KG1 (cell line): Measurements from ENCODE around the gene CST7.
A peak's percentile ranks its signal among the peaks of the same experiment; 100 is the strongest.
"Not testable (repeated sequence)": the region's sequence is repeated elsewhere in the genome, so short reads cannot be mapped to it uniquely, and the experiment has no call there.

ENCODE experiments used
- DNase-seq: peaks from one replicate; lab custom pipeline; 2025; lab: John Stamatoyannopoulos, UW

Gene CST7

GRCh38 chr20:24986436-24987015 is 37.5 kb downstream of the CST7 start:
- no peak for DNase-seq

DNA sequence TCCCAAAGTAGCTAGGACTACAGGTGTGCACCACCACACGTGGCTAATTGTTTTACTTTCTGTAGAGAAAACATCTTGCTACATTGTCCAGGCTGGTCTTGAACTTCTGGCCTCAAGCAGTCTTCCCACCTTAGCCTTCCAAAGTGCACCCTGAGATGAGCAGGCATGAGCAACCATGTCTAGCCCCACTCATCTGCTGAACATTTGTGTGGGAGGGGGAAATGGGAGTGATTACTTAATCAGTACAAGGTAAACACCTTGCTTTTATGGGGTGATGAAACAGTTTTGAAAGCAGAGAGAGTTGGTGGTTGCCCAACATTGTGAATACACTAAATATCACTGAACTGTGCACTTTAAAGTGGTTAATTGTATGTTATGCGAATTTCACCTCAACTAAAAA is 38.2 kb downstream of the CST7 start:
- no peak for DNase-seq

GRCh38 chr20:24987873-24988835 is 39.1 kb downstream of the CST7 start:
- DNase-seq = no peak

DNA sequence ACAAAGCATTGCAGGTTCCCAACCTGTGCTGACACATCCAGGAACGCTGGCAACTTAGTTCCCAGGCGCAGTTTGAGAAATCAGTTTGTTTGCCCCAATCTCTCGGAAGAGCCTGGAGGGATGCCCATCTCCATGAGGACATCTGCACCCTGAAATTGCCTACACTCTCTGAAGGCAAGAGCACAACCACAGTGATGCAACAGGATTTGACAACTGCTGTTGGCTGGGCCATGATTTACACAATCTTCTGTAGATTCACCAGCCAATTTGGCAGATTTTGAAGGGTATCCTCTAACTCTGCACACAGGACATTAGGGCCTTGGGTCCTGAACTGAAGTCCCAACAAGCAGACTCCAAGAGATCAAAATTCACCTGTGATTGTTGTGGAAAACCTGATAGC is 40.1 kb downstream of the CST7 start:
- DNase-seq = no peak

GRCh38 chr20:24990810-24991252 is 41.8 kb downstream of the CST7 start:
- no peak for DNase-seq

DNA sequence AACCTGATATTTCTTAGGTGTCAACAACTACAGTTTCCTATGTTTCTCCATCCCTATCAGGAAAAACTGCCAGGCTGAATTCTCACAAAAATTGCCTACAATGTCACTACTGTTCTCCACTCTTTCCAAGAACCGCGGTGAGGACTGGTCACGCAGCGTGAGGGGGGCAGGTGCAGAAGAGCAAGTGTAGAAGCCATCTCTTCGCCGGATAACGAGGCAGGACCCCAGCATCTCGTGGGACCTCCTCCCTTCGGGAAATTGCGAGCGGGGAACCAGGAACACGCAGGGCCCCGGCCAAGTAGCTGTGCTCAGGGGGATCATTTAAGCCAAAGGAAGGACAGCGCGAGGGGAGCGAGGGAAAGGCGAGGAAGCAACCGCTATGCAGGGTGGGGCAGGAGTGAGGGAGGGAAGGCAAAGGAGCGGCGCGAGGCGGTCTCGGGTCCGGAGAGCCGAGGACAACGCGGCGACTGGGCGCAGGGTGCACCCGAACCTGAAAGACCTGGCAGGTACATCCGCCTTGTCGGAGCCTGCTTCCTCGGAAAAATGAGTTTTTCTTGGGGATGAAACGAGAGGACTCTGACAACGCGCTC is 42.9 kb downstream of the CST7 start:
- no peak for DNase-seq

GRCh38 chr20:24992487-24993205 is 43.6 kb downstream of the CST7 start, which contains the start of gene APMAP:
Gene APMAP (minus strand): TSS chr20:24992751. CDS start chr20:24992688, 63 bp downstream.
- peak; percentile 92 for DNase-seq

DNA sequence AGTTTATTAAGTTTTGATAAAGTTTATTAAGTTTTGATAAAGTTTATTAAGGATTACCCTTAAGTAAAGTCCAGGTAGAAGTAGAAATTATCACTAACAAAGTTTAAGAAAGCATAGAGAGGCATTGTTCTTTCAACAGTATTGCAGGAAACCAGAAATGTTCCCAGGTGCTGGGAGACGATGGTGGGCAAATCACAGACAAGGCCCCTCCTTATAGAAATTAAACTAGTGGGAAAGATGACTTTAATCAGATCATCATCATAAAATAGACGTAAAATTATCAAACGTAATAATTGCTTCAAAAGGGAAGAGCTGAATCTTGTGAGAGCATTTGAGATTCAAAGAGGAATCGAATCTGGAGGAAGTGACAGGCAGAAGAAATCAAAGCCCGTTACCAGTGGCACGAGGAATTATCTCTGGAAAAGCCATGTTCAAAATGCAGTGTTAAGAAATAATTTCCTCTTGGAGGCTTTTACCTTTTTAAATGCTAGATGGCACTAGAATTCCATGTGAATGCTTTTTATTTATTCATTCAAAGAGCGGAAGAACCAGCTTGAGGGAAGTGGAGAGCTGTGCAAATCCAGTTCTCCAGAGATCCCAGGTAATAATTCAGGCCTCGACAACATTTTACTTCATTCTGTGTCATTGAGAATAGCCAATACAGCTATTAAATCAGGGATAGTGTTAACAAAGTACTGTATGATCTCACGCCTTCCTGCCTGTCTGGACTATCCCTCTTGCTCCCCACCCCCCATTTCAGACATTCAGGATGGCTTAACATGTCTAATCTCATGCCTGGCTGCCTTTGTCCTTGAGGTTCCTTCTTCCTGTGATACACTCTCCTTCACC is 44.5 kb downstream of the CST7 start:
- DNase-seq = no peak

GRCh38 chr20:24994186-24994465 is 45.1 kb downstream of the CST7 start:
- DNase-seq = no peak

DNA sequence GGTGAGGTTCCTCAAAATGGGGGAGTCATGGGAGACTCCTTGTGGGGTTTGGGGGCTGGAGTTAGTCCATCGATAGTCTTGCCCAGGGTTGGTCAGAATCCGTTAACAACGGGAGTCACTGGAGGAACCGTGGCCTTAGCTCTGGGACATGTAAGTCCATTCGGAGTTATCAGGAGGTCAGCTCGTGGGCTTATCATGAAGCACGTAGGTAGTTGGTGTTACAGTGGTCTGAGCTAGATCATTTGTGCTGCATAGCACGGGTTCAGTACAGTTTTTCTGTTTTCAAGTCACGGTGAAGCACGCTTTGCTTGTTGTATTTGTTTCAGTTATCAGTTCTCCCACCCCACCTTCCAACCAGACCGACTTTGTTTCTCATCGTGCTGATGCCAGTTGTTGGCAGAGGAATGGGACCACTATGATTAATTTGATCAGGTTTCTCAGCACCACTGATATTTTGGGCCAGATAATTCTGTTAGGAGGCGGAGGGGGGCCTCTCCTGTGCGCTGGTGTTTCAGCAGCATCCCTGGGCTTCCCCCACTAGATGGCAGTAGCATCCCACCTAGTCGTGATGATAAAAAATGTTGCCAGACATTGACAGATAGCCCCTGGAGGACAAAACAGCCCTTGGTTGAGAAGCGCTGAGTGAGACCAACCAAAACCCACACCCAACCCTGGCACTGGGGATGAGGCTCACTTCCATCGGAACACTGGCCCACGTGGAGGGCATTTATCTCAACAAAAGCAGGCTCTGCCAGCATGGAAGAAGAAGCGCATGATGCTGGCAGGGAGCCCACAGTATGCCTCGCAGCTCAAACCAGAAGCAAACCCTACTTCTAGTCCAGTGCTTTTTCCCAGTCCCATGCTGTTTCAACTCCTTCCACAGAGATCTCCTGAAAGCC is 45.6 kb downstream of the CST7 start:
- peak; percentile 37 for DNase-seq

GRCh38 chr20:24995741-24996448 is 46.8 kb downstream of the CST7 start:
- DNase-seq = no peak

DNA sequence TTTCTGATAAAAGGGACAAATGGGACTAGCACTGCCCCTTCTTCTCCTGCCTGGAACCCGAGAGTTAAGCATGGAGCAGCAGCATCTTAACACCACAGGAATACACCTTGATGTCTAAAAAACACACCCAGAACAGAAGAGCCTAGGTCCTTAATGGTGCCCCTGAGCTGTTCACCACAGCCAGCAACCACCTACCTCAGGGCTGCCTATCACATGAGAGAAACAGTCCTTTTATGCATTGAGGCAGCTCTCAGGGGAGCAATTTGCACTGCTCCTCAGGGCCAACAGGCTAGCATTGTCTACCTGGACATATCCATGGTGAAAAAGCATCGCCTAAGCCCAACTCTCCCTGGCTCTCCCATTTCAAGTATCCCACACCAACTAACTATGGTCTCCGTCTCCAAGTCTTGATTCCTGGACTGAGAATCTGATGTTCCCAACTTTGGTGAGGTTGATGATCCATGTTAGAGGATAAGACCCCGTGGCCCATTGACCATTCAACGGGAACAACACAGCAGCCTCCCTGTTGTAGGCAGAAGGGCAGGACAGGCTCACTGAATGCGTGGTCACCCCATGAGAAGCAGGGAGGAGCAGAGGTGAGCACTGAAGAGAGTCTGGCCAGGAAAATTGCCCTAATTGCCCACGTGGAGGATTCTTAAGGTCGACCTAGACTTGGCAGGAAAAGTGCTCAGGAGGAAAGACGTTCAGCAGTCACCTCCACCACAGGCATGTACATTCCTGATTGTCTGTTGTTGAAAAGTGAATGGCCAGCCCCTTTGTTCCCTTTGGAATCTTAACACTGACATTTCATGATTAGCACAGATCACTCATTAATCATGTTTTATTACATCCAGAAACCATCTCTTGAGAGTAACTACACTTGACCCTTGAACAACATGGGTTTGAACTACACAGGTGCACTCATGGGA is 47.6 kb downstream of the CST7 start:
- DNase-seq = no peak

DNA sequence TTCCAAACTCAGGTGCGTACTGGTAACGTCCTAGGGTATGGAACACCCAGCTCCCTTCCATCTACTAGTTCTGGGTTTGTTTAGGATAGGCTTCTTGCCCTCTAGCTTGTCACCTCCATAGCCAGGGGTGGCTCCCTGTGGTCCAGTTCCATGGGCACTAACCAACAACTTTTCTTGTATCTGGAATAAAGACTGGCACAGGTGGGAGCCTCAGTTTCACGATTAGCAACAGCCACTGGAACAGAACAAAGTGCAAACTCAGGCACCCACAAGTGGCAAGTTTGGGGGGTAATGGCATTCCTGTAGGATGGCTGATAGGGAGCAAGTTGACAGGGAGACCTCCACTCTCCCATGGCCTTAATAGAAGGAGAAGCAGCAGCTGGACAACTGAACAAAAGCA is 49.1 kb downstream of the CST7 start:
- no peak for DNase-seq

DNA sequence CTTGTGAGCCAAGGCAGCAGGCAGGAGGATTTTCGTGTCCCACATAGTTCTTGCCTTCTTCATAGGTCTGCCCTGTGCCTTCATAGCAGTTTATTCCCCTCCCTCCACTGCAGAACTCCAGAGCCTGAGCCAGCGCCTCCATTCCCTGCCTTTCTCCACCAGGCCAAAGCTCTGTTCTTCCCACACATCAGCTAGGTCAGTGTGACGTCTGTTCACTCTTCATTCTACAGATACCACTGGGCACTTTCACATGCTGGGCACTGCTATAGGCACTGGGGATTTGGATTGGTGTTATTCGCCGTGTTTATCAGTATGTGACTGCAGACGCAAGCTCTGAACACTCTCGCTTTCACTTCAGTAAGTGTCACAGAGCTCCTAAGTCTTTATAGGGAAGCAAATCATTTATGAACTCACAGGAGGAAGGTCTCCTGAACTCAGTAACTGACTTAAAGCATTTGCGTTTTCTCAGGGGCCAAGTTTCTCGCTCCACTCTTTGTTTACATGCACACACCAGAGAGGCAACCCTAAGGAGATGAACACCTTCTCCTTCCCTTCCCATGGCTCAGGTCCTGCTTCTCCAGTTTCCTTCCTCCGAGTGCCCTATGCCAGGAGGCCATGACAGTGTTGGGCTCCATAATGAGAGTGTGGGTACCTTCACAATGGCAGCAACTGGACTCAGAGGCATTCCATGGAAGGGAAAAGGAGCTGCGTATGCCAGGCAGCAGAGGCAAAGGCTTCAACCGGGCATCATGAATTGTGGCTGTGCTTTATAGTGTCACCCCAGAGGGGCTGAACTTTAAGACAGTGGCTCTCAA is 49.8 kb downstream of the CST7 start:
- DNase-seq = no peak

GRCh38 chr20:24999568-24999967 is 50.5 kb downstream of the CST7 start:
- no peak for DNase-seq

DNA sequence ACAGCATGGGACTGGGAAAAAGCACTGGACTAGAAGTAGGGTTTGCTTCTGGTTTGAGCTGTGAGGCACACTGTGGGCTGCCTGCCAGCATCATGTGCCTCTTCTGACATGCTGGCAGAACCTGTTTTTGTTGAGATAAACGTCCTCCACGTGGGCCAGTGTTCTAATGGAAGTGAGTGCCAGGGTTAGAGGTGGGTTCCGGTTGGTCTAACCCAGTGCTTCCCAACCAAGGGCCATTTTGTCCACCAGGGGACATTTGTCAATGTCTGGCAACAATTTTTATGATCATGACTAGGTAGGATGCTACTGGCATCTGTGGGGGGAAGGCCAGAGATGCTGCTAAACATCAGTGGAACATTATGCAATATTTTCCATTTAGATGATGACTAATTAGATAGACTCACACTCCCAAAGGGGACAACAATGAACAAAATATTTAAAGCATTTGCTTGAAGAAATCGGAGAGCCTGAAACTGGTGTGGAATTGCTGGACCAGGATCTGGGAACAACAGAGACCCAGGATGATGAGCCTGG is 51.3 kb downstream of the CST7 start:
- no peak for DNase-seq

DNA sequence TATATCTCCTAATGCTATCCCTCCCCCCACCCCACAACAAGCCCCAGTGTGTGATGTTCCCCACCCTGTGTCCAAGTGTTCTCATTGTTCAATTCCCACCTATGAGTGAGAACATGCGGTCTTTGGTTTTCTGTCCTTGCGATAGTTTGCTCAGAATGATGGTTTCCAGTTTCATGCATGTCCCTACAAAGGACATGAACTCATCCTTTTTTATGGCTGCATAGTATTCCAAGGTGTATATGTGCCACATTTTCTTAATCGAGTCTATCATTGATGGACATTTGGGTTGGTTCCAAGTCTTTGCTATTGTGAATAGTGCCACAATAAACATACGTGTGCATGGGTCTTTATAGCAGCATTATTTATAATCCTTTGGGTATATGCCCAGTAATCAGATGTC is 52.3 kb downstream of the CST7 start:
- DNase-seq = not testable (repeated sequence)

DNA sequence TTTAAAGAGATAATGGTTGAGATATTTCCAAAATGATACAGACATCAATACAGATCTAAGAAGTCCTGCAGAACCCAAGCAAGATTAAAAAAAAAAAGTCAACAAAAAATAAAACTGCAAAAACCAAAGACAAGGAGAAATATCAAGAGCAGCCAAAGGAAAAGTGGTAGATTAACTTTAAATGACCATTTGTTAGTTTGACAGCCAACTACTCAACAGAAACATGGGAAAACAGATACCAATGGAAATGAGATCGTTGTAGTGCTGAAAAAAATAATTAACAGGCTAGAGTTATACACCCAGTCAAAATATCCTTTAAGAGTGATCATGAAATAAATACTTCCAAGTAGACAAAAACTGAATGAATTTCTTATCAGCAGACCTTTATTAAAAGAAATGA is 53.9 kb downstream of the CST7 start:
- no peak for DNase-seq
